HG03097 (cell line): ENCODE data around the gene KIF26B.
"Not testable (repeated sequence)": the region's sequence is repeated elsewhere in the genome, so short reads cannot be mapped to it uniquely, and the experiment has no call there.

ENCODE experiments used
- ATAC-seq: cut with Tn5 transposase; IDR thresholded peaks from one replicate; pipeline ENCODE4 v1.9.1; 2021; ENCODE audit not compliant: unreplicated experiment, low FRiP score

KIF26B gene

DNA sequence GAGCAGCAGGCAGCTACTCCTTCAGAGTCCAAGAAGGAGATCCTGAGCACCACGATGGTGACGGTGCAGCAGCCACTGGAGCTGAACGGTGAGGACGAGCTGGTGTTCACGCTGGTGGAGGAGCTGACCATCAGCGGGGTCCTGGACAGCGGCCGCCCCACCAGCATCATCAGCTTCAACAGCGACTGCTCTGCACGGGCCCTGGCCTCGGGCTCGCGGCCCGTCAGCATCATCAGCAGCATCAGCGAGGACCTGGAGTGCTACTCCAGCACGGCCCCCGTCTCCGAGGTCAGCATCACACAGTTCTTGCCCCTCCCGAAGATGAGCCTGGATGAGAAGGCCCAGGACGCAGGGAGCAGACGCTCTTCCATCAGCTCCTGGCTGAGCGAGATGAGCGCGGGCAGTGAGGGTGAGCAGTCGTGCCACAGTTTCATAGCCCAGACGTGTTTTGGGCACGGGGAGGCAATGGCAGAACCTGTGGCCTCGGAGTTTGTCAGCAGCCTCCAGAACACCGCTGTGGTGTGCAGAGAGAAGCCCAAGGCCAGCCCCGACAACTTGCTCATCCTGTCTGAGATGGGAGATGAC, 531.8 kb downstream of the KIF26B start:
- ATAC-seq: no peak

DNA sequence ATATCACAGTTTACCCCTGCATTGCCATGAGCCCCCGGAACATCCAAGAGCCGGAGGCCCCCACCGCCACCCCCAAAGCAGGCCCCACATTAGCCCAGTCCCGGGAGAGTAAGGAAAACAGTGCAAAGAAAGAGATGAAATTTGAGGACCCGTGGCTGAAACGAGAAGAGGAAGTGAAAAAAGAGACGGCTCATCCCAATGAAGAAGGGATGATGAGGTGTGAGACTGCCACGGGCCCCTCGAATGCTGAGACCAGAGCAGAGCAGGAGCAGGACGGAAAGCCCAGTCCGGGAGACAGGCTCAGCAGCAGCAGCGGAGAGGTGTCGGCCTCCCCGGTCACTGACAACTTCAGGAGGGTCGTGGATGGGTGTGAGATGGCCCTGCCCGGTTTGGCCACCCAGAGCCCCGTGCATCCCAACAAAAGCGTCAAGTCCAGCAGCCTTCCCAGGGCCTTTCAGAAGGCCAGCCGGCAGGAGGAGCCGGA, 532.4 kb downstream of the KIF26B start:
- no peak for ATAC-seq

DNA sequence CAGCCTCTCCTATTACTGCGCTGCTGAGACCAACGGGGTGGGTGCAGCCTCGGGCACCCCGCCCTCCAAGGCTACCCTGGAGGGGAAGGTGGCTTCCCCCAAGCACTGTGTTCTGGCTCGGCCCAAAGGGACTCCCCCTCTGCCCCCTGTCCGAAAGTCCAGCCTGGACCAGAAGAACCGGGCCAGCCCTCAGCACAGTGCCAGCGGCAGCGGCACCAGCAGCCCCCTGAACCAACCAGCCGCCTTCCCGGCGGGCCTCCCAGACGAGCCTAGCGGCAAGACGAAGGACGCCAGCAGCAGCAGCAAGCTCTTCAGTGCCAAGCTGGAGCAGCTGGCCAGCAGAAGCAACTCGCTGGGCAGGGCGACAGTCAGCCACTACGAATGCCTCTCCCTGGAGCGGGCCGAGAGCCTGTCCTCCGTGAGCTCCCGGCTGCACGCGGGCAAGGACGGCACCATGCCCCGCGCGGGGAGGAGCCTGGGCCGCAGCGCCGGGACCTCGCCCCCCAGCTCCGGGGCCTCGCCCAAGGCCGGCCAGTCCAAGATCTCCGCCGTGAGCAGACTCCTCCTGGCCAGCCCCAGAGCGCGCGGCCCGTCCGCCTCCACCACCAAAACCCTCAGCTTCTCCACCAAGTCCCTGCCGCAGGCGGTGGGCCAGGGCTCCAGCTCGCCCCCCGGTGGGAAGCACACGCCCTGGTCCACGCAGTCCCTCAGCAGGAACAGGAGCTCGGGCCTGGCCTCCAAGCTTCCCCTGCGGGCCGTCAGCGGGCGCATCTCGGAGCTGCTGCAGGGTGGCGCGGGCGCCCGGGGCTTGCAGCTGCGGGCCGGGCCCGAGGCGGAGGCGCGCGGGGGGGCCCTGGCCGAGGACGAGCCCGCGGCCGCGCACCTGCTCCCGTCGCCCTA, 533.1 kb downstream of the KIF26B start:
- no peak for ATAC-seq

DNA sequence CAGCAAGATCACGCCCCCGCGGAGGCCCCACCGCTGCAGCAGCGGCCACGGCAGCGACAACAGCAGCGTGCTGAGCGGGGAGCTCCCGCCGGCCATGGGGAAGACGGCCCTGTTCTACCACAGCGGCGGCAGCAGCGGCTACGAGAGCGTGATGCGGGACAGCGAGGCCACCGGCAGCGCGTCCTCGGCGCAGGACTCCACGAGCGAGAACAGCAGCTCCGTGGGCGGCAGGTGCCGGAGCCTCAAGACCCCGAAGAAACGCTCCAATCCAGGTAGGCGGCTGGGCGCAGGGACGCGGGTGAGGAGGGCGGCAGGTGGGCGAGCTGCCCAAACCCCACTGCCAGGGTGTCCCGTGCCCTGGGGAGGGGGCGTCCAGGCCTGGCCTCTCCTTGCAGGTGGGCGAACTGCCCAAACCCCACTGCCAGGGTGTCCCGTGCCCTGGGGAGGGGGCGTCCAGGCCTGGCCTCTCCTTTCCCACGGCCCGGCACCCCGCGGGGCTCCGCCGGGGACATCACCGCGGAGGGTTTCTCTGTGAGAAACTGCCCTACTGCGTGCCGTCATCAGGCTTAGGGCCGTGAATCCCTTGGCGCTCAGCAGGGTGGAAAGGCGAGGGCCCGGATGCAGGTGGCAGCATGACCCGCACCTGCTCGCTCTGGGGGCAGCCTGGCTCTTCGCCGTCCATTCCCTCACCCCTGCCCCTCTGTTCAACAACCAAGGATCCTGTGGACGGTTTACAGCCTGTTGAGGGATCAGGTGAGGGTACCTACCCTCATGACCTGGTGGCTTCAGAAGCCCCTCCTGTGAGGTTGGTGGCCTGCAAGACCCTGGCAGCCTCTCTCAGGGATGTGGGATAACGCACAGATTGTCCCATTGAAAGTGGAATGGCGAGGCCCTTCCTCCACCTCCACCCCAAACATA, 534.0 kb downstream of the KIF26B start:
- ATAC-seq: no peak

DNA sequence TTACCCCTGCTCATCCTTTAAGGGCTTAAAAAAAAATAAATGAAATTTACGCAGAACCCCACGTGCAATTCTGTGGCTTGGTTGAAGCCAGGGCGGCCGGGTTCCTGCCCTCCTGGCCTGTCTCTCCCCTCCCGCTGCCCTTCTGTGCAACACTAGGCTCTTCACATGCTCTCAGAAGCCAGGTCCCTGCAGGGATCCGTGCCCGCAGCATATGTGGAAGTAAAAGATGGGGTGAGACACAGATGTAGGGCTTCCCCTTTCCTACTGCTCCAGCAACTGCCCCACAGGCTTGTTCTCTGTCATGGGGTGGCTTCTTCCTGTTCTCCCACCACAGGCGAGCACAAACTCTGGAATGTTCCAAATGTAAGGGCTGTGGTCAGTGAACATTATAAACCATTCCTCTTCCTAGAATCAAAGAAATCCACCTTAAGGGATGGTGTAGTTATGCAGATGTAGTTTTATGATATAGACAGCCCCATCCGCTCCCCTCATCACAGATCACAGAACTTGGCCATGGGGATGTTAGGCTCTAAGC, 535.4 kb downstream of the KIF26B start:
- no peak for ATAC-seq

DNA sequence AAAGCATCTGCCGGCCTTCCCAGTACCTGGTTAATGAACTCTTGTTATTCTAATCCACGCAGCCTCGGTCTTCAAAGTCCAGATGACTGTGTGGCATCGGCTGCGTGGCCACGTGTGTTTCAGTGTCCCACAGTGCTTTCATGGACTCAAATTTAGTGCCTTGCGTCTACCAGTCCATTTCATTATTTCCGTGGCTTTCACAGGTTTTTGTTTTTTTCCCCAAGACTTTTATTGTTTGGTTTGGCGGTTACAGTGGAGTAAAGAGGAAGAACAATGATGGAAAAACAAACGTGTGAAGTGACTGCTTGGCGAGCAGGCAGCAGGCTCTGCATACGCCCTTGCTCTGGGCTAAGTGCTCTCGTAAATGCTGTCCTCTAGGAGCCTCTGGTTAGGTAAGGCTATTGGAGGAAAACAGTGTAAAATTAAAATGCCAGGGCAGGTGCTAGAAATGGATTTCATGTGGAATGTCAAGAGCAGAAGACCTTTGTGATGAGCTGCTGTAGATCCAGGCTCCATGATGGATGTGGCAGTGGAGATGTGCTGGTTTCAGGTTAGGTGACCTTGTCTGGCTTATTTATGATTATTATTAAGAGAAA, 536.3 kb downstream of the KIF26B start:
- no peak for ATAC-seq

DNA sequence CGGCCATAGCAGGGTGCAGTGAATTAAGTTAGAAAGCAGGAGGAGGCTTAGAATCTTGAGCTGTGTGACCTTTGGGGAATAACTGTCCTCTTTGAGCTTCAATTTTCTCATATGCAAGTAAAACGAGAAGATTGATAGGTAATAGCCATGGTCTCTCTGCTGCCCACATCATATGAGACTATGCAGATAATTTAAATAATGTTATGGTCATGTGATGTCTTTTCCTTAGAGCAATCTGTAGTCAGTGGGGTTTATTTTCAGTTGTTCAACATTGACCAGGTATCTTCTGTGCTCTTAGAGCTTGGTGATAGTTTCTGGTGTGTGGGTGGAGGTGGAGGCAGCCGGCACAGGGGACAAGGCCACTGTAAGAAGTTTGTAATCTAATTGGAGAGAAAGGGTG, 537.1 kb downstream of the KIF26B start:
- ATAC-seq: no peak

DNA sequence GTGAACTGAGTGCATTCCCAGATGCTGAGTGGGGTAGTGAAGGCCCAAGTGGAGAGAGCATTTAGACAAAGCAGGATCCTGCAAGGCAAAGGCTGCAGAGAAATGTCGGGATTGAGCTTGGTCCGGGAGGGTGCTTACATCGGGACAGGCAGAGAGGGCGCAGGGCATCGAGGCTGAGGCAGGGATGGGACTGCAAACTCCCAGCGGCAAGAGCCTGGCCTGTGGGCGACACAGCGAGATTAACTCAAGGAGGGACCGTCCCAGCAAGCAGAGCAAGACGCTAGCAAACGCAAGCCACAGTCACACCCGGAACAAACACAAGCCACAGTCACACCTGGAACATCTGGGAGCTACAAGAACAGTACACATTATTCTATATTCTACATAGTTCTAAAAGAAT, 537.5 kb downstream of the KIF26B start:
- ATAC-seq: no peak

DNA sequence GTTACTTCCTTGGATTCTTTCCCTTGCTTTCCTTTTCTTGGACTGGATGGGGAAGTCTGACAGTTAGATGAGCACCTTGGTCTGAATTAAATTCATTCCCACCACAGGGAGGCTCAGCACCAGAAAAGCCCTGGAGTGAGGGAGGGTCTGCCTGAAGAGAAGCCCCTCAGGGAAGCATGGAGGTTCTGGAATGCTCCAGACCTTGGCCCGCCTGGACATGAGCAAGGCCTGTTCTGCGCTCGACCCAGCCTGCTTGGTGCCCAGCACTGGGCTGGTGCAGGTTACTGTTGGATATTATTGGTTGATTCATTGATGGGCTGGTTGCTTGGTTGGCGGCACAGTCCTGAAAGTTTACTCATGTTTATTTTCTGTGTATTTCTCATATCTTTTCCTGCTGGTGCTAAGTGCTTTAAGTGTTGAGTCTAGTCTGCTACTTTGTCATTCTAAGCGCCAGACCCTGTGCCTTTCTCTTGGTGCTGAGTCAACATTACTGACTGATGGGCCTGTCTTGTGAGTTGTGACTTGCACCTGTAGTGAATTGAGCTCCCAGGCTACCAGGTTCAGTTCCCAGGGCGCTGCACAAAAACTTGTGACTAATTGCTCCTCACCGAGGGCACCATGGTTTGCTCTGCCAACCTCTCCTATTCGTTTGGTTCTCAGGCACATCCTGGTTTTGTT, 538.5 kb downstream of the KIF26B start:
- ATAC-seq: no peak

DNA sequence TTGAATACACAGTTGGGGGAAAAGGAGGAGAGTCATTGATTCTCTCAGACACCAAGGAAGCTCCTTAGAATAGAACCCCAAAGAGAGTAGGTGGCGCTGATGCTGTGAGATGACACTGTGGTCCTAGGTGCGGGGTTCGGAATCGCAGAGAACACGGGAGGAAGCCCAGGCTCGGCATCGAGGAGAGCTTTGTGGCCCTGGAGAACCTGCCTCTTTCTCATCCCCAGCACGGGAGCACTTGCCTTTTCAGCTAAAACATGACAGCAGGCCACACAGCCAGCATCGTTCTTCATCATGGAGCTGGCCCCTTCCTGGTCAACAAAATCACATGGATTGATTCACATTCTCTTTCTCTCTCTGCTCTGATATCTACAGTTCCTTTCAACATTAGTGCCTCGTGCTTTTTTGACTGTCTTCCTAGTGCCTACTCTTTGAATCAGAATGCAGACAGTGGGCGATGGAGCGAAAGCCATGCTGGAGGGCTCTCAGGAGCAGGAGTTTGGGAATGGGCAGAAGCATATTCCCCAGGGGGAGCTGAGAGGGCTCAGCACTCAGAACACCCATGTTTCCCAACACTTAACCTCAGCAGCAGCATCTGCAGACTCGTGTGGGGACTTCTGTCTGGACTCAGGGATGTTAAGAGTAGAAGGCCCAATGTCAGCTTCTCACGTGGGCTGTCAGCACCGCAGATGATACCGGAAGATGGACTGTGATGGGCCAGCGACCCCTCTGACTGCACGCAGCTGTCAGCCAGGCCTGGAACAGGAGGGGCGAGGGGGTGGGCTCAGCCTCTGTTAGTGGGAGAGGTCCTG, 539.4 kb downstream of the KIF26B start:
- ATAC-seq: no peak

DNA sequence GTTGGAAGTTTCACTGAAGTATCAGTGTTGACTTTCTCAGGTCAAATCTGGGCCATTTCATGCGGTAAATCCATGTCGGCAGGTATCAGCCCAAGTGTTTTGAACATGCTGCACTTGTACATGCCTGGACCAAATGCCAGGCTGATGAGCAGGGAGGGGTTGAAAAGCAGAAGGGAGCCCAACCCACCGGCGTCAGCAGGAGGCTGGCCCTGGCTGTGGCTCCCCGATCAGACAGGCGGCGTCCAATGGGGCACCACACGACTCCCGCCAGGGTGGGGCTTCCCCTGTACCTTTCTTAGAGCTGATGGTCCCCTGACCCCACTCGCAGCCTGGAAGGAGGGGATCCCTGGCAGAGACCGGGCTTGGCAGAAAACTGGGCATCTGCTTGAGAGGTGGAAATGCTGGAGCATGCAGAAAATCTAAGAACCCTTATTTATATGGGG, 540.0 kb downstream of the KIF26B start:
- no peak for ATAC-seq

DNA sequence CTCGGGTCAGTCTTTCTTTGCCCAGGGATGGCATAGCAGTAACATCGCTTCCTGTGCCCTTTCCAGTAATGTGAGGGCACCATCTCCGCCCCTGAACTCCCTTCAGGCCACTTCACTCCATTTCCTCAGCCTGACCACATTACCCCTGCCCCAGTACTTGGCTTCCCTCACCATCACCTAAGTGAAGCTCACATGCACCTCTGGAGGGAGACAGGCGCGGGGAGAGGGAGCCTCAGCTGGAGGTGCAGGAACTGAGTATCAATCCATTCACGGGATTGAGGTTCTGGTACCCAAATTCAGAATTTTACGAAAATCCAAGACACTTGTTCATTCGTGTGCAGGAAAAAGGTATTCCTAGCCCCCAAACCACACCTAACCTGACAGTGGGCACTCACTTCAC, 540.4 kb downstream of the KIF26B start:
- no peak for ATAC-seq

DNA sequence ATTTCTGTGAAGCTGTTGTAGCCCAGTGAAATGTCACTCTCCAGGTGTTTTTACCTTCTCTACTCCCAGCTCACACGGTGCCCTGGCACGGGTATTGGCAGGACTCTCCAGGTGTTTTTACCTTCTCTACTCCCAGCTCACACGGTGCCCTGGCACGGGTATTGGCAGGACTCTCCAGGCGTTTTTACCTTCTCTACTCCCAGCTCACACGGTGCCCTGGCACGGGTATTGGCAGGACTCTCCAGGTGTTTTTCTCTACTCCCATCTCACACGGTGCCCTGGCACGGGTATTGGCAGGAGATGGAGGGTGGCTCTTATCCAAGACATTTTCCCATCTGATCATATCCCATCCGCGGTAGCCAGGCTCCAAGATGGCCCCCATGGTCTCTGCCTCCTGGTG, 540.9 kb downstream of the KIF26B start:
- not testable (repeated sequence) for ATAC-seq

DNA sequence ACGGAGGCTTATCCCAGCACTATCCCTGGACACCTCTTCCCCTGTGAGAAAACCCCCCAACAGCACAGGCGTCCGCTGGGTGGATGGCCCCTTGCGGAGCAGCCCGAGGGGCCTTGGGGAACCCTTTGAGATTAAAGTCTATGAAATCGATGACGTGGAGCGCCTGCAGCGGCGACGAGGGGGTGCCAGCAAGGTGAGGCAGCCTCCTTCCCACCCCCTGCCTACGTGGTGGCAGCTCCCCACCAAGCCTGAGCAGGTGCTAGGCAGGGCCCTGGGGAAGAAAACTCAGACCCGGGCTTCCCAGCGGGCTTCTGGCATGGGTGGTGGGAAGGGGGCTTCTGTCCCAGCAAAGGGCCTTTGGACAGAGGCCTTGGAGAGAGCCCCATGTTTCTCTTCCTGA, 543.3 kb downstream of the KIF26B start:
- ATAC-seq: no peak

DNA sequence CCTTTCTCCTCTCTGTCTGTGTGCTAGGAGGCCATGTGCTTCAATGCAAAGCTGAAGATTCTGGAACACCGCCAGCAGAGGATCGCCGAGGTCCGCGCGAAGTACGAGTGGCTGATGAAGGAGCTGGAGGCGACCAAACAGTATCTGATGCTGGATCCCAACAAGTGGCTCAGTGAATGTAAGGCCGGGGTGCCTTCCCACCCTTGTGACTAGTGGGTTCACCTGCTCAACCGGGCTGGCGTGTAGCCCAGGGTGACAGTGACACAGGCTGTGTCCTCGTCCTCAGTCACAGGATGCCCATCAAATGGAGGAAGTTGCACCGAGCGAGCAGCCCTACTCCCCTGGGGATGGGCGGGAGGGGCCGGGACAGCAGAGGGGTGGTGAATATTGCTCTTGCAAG, 544.1 kb downstream of the KIF26B start:
- ATAC-seq: no peak

DNA sequence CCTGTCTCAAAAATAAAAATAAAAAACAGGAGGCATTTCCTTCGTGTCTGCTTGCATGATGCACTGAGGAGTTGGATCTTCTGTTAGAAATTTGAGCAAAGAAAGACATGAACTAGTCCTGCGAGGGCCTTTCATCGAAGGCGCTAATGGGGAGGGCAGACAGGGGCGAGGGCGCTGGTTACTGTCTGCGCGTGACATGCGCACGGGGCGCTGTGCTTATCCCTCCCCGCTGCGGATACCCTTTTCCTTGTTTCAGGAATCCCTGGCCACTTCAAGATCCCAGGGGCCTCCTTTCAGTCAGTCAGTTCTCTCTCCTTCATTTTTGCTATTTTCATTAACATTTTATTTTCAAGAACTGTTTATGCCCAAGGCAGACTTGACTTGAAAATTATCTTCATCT, 545.8 kb downstream of the KIF26B start:
- no peak for ATAC-seq

DNA sequence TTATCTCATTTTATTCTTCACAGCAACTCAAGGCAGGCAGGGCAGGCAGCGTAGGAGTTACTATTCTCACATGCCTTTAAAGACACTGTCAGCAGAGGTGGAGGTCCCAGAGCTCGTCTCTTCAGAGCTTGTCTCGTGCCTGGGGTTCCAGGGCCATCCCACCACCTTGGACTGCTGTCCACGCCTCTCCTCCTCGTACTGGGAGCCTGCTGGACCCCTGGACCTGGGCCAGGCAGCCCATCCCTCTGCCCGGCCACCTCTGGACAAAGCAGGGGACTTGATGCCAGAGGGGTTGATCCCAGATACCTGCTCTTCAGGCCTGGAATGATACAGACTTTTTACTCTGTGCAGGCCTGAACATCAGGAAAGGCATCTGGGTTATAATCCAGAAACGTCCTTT, 546.8 kb downstream of the KIF26B start:
- no peak for ATAC-seq

DNA sequence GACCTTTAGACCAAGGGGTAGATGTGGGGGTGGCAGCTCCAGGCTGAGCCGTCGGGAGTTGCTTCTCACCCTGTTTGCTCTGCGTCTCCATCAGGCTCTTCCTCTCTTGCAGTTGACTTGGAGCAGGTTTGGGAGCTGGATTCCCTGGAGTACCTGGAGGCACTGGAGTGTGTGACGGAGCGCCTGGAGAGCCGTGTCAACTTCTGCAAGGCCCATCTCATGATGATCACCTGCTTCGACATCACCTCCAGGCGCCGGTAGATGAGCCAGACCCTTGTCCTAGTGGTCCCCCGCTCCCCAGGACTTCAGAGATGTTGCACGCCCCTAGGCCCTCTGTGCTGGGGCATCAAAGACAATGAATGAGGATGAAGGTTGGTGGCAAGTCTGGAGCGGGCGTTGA, 547.6 kb downstream of the KIF26B start:
- ATAC-seq: no peak

DNA sequence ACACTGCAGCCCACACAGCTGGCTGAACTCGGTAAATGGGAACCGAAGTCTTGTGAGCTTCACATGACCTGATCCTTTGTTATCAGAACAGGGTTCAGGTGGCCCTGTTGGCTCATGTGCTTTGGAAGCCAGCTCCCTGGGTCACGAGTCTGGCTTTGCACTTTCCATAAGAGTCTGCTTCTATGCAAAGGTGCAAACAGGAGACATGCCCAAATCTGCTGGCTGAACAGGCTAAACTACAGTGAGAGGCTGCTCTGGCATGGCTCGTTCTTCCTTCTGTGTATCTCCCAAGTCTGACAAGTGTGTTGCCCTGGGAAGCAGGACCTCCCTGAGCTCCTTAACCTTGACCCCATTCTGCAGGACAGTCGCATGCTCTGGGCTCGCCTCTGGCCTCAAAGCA, 549.6 kb downstream of the KIF26B start:
- ATAC-seq: no peak
